KBM-7 (cell line): Measurements from ENCODE around the gene HLF.

Source experiments
- DNase-seq: peaks from one replicate; pipeline ENCODE4 v3.0.0-alpha.2; 2015
- in situ Hi-C: fragments of 300-500 bp; cut with MboI; formaldehyde crosslinking; loops from 2 replicates; pipeline ENCODE4 v1.14.3; 2020; ENCODE audit warnings: low sequenced_read_pairs, low pct_unique_long_range_greater_than_20kb, mixed read lengths

HLF gene

GRCh38 chr17:55248077-55248476 is 16.7 kb upstream of the HLF start:
- no peak for DNase-seq
- in situ Hi-C loops, result no loop called here

GRCh38 chr17:55249861-55250260 is 14.9 kb upstream of the HLF start:
- no peak for DNase-seq
- in situ Hi-C loops, result no loop called here

GRCh38 chr17:55254375-55254774 is 10.4 kb upstream of the HLF start:
- in situ Hi-C loops, result no loop called here
- no peak for DNase-seq

- no peak for DNase-seq
- in situ Hi-C loops, result no loop called here
Observed at GRCh38 chr17:55258578-55259135, 6.1 kb upstream of the HLF start.

GRCh38 chr17:55259684-55260111 is 5.1 kb upstream of the HLF start:
- no peak for DNase-seq
- in situ Hi-C loops, result no loop called here

- in situ Hi-C loops, result no loop called here
Observed at GRCh38 chr17:55261311-55261710, 3.4 kb upstream of the HLF start.

GRCh38 chr17:55263569-55264277 is 1.0 kb upstream of the HLF start:
- in situ Hi-C loops, result no loop called here
- DNase-seq, result no peak

More at GRCh38 chr17:55261311-55261710, 3.4 kb upstream of the HLF start:
- no peak for DNase-seq

GRCh38 chr17:55264278-55264644 is 499 bp upstream of the HLF start:
- no peak for DNase-seq
- in situ Hi-C loops, result no loop called here

- in situ Hi-C loops, result no loop called here
- DNase-seq, result no peak
Observed at GRCh38 chr17:55265311-55266021, 706 bp downstream of the HLF start.

- no peak for DNase-seq
- in situ Hi-C loops, result no loop called here
Observed at GRCh38 chr17:55266051-55266957, 1.5 kb downstream of the HLF start.

GRCh38 chr17:55266958-55267688 is 2.4 kb downstream of the HLF start:
- DNase-seq, result no peak
- in situ Hi-C loops, result no loop called here

GRCh38 chr17:55267777-55268648 is 3.3 kb downstream of the HLF start:
- DNase-seq, result no peak
- in situ Hi-C loops, result no loop called here

- no peak for DNase-seq
- in situ Hi-C loops, result no loop called here
Observed at GRCh38 chr17:55268649-55269480, 4.1 kb downstream of the HLF start.

- no peak for DNase-seq
- in situ Hi-C loops, result no loop called here
Observed at GRCh38 chr17:55269894-55270293, 5.1 kb downstream of the HLF start.

- DNase-seq, result no peak
- in situ Hi-C loops, result no loop called here
Observed at GRCh38 chr17:55271223-55271571, 6.4 kb downstream of the HLF start.

GRCh38 chr17:55271958-55272710 is 7.4 kb downstream of the HLF start:
- in situ Hi-C loops, result no loop called here

More at GRCh38 chr17:55271958-55272710, 7.4 kb downstream of the HLF start:
- no peak for DNase-seq
